H1 (cell line): Measurements from ENCODE around the gene HEXIM2. TPM values are rescaled to one million over a fixed set of nuclear protein-coding genes. Genes with fewer than 3 reads are reported as not detected.

Source experiments
- CTCF ChIA-PET: fragments of 300-600 bp; sonication (Branson Sonifier 250); formaldehyde crosslinking; loops from one replicate; lab custom pipeline; 2021; ENCODE audit not compliant: partially characterized antibody; lab: Charles Lee
- POLR2A ChIA-PET: fragments of 300-600 bp; sonication (Branson Sonifier 250); formaldehyde crosslinking; loops from one replicate; lab custom pipeline; 2021; ENCODE audit warnings: inconsistent platforms; ENCODE audit not compliant: partially characterized antibody; lab: Charles Lee
- DNase-seq, 2 experiments: peaks; one replicate each; pipeline versions ENCODE4 v3.0.0 to v3.0.0-alpha.2; 2010 to 2022; ENCODE audit warnings: low spot score in 2 of 2, low read depth in 1 of 2, mixed read lengths in 1 of 2
- FAIRE-seq: peaks from 2 replicates; lab custom pipeline; 2011; peaks lifted over from hg19 to GRCh38; lab: Jason Lieb, UNC
- H2AFZ ChIP-seq: 2 replicates; pipeline ENCODE4 v1.8.1; 2012; ENCODE audit warnings: low read length, inconsistent platforms
- H2AK5ac ChIP-seq: 2 replicates; pipeline ENCODE4 v1.6.1; 2013; ENCODE audit warnings: low read depth, low read length
- H2BK120ac ChIP-seq: replicated peaks from 2 replicates; pipeline ENCODE3; 2013; ENCODE audit warnings: low read depth, low read length, inconsistent platforms
- H2BK12ac ChIP-seq: 2 replicates; pipeline ENCODE4 v1.6.1; 2013; ENCODE audit warnings: low read depth, low read length
- H2BK15ac ChIP-seq: 2 replicates; pipeline ENCODE4 v1.6.1; 2013; ENCODE audit warnings: low read length
- H2BK20ac ChIP-seq: 2 replicates; pipeline ENCODE4 v1.6.1; 2013; ENCODE audit warnings: low read length
- H2BK5ac ChIP-seq: 2 replicates; pipeline ENCODE4 v1.6.1; 2013; ENCODE audit warnings: low read depth, low read length
- H3K14ac ChIP-seq: 2 replicates; pipeline ENCODE4 v1.6.1; 2013; ENCODE audit warnings: inconsistent platforms; ENCODE audit not compliant: insufficient read length
- H3K18ac ChIP-seq: 2 replicates; pipeline ENCODE4 v1.6.1; 2013; ENCODE audit warnings: low read length; ENCODE audit errors: extremely low read depth
- H3K23ac ChIP-seq: 2 replicates; pipeline ENCODE4 v1.6.1; 2013; ENCODE audit warnings: inconsistent platforms; ENCODE audit not compliant: insufficient read length
- H3K23me2 ChIP-seq: 2 replicates; pipeline ENCODE4 v1.6.1; 2013; ENCODE audit warnings: low read depth, low read length
- H3K27ac ChIP-seq: 2 replicates; pipeline ENCODE4 v1.6.1; 2011; ENCODE audit warnings: low read depth, low read length, inconsistent platforms
- H3K27me3 ChIP-seq, 4 experiments: replicated peaks in 1 of 4; 1 replicate in 1 of 4; 2 replicates in 3 of 4; pipeline versions ENCODE4 v1.6.1 to v1.8.1; 2011 to 2013; ENCODE audit warnings: low read length in 3 of 4, mild to moderate bottlenecking in 3 of 4, inconsistent platforms in 2 of 4, mixed read lengths in 2 of 4, moderate library complexity in 1 of 4; ENCODE audit not compliant: control insufficient read depth in 3 of 4, insufficient read depth in 3 of 4; ENCODE audit errors: extremely low read depth in 1 of 4
- H3K36me3 ChIP-seq, 4 experiments: 2 replicates each; pipeline versions ENCODE4 v1.6.1 to v1.8.1; 2011 to 2013; ENCODE audit warnings: mild to moderate bottlenecking in 4 of 4, low read length in 3 of 4, moderate library complexity in 2 of 4, control low read depth in 1 of 4, inconsistent platforms in 1 of 4; ENCODE audit not compliant: insufficient read depth in 4 of 4, control insufficient read depth in 2 of 4
- H3K4ac ChIP-seq: replicated peaks from 2 replicates; pipeline ENCODE3; 2013; ENCODE audit warnings: low read length, low read depth, mixed read lengths, inconsistent platforms; ENCODE audit not compliant: insufficient read length
- H3K4me1 ChIP-seq, 4 experiments: replicated peaks in 1 of 4; 1 replicate in 1 of 4; 2 replicates in 3 of 4; pipeline versions ENCODE4 v1.6.1 to v1.8.1; 2011 to 2013; ENCODE audit warnings: low read length in 3 of 4, inconsistent platforms in 2 of 4, mixed read lengths in 1 of 4; ENCODE audit not compliant: insufficient read depth in 4 of 4, control insufficient read depth in 3 of 4
- H3K4me2 ChIP-seq, 2 experiments: 2 replicates each; pipeline versions ENCODE4 v1.6.1 to v1.8.1; 2011 to 2013; ENCODE audit warnings: low read depth in 2 of 2, low read length in 2 of 2, control low read depth in 1 of 2, inconsistent platforms in 1 of 2, mild to moderate bottlenecking in 1 of 2; ENCODE audit not compliant: insufficient read depth in 1 of 2
- H3K4me3 ChIP-seq, 4 experiments: fragments of 200-600, 300-600 bp in 1 of 4; sonication (generic), shearing (Covaris generic), sonication (Bioruptor Twin) in 1 of 4; 2 replicates each; pipeline versions ENCODE4 v1.5.1 to v1.8.1; 2011 to 2016; ENCODE audit warnings: low read length in 4 of 4, low read depth in 3 of 4, control low read depth in 2 of 4, inconsistent platforms in 2 of 4, mild to moderate bottlenecking in 2 of 4, mixed read lengths in 1 of 4, moderate library complexity in 1 of 4; ENCODE audit not compliant: insufficient read depth in 2 of 4; ENCODE audit errors: extremely low read depth in 1 of 4
- H3K56ac ChIP-seq: replicated peaks from 2 replicates; pipeline ENCODE3; 2013; ENCODE audit warnings: low read depth, mild to moderate bottlenecking, mixed read lengths, low read length, inconsistent platforms; ENCODE audit not compliant: insufficient read length
- H3K79me1 ChIP-seq: 2 replicates; pipeline ENCODE4 v1.6.1; 2013; ENCODE audit warnings: low read depth, low read length, control low read depth
- H3K79me2 ChIP-seq, 2 experiments: 2 replicates each; pipeline versions ENCODE4 v1.6.1 to v1.8.1; 2012 to 2013; ENCODE audit warnings: low read length in 2 of 2, mild to moderate bottlenecking in 2 of 2, inconsistent platforms in 1 of 2; ENCODE audit not compliant: insufficient read depth in 2 of 2, control insufficient read depth in 1 of 2
- H3K9ac ChIP-seq, 4 experiments: replicated peaks in 1 of 4; 1 replicate in 1 of 4; 2 replicates in 3 of 4; pipeline versions ENCODE4 v1.6.1 to v1.8.1; 2011 to 2013; ENCODE audit warnings: low read depth in 3 of 4, low read length in 3 of 4, control low read depth in 2 of 4, mild to moderate bottlenecking in 2 of 4, moderate library complexity in 2 of 4, inconsistent platforms in 1 of 4; ENCODE audit errors: extremely low read depth in 1 of 4
- H3K9me3 ChIP-seq, 2 experiments: 2 replicates each; pipeline versions ENCODE4 v1.6.1 to v1.8.1; 2012 to 2013; ENCODE audit warnings: mild to moderate bottlenecking in 2 of 2, moderate library complexity in 2 of 2, control low read depth in 1 of 2, inconsistent platforms in 1 of 2, low read depth in 1 of 2, low read length in 1 of 2, mixed read lengths in 1 of 2; ENCODE audit not compliant: insufficient read depth in 2 of 2
- H4K20me1 ChIP-seq, 2 experiments: replicated peaks in 1 of 2; 2 replicates each; pipeline versions ENCODE3 to v1.8.1; 2011 to 2013; ENCODE audit warnings: inconsistent platforms in 2 of 2, low read length in 2 of 2, mild to moderate bottlenecking in 1 of 2; ENCODE audit not compliant: insufficient read depth in 2 of 2, control insufficient read depth in 1 of 2
- H4K5ac ChIP-seq: 2 replicates; pipeline ENCODE4 v1.6.1; 2013; ENCODE audit warnings: low read length, low read depth, mixed read lengths, inconsistent platforms; ENCODE audit not compliant: insufficient read length
- H4K8ac ChIP-seq: 2 replicates; pipeline ENCODE4 v1.8.0; 2013; ENCODE audit warnings: mild to moderate bottlenecking, moderate library complexity, low read length, inconsistent platforms; ENCODE audit not compliant: insufficient read depth; ENCODE audit errors: extremely low read depth
- H4K91ac ChIP-seq: replicated peaks from 2 replicates; pipeline ENCODE3; 2013; ENCODE audit warnings: low read length, mixed read lengths, inconsistent platforms; ENCODE audit not compliant: insufficient read length
- CBX8 ChIP-seq: fragments of 300-800, 300-1000 bp; sonication (generic); IDR thresholded peaks from 2 replicates; pipeline ENCODE4 v1.7.1; 2016; ENCODE audit warnings: low read depth, low read length, borderline replicate concordance
- CHD1 ChIP-seq: IDR thresholded peaks from 2 replicates; pipeline ENCODE4 v1.6.1; 2012; ENCODE audit warnings: low read depth, low read length, improper control_type of control experiment
- CHD2 ChIP-seq: IDR thresholded peaks from 2 replicates; pipeline ENCODE4 v1.6.1; 2012; ENCODE audit warnings: low read length, improper control_type of control experiment
- CREB1 ChIP-seq: IDR thresholded peaks from 2 replicates; pipeline ENCODE4 v1.6.1; 2012; ENCODE audit warnings: inconsistent platforms
- CTBP2 ChIP-seq: IDR thresholded peaks from 2 replicates; pipeline ENCODE4 v1.7.0; 2011; ENCODE audit warnings: borderline replicate concordance, mild to moderate bottlenecking, moderate library complexity, mixed read lengths, low read length; ENCODE audit not compliant: insufficient read depth, insufficient read length
- CTCF ChIP-seq, 3 experiments: IDR thresholded peaks; 1 replicate in 2 of 3; 2 replicates in 1 of 3; pipeline versions ENCODE4 v1.5.1 to v1.6.1; 2011; ENCODE audit warnings: low read length in 3 of 3, mild to moderate bottlenecking in 3 of 3, inconsistent platforms in 2 of 3, low read depth in 1 of 3, moderate library complexity in 1 of 3; ENCODE audit not compliant: insufficient read depth in 1 of 3; ENCODE audit errors: control extremely low read depth in 1 of 3
- EGR1 ChIP-seq: IDR thresholded peaks from 2 replicates; pipeline ENCODE4 v1.6.1; 2011; ENCODE audit warnings: low read depth, low read length, borderline replicate concordance
- EZH2 ChIP-seq: fragments of 200-600 bp; sonication (generic); IDR thresholded peaks from 2 replicates; pipeline ENCODE4 v1.7.1; 2012; ENCODE audit warnings: low read depth, mild to moderate bottlenecking, moderate library complexity, low read length, inconsistent platforms; ENCODE audit not compliant: severe bottlenecking
- MAFK ChIP-seq: IDR thresholded peaks from 2 replicates; pipeline ENCODE4 v1.6.1; 2012; ENCODE audit warnings: low read depth, mild to moderate bottlenecking, improper control_type of control experiment, low read length
- WGBS, 2 experiments: shearing (Covaris generic) in 1 of 2; methylation state at CpG; one replicate each; pipeline versions ENCODE4 v1.1.6 to v1.1.7; 2013 to 2015; ENCODE audit warnings: low lambda C conversion rate in 2 of 2, mixed read lengths in 2 of 2, inconsistent platforms in 1 of 2, low coverage in 1 of 2, missing lambda C conversion rate in 1 of 2; ENCODE audit not compliant: insufficient replicate concordance in 2 of 2, insufficient coverage in 1 of 2, insufficient read length in 1 of 2; ENCODE audit errors: extremely low coverage in 1 of 2, missing lambda C conversion rate in 1 of 2; 5-methylcytosine and 5-hydroxymethylcytosine counted together
- polyA plus RNA-seq, 7 experiments: library from polyadenylated mRNA; depleted of rRNA in 3 of 7; stranded (reverse) in 5 of 7; unstranded in 2 of 7; fragments of >200 nt in 5 of 7; fragments of 200-250 nt in 2 of 7; gene quantifications; 1 replicate in 5 of 7; 2 replicates in 1 of 7; 4 replicates in 1 of 7; pipeline versions ENCODE4 v1.2.1 to v1.2.3, GENCODE V29; 2011 to 2013; ENCODE audit warnings: missing spikeins in 2 of 7, mixed read lengths in 2 of 7
- total RNA-seq: library from RNA; stranded (reverse); fragmentation: NEBNext Ultra II Directional; extraction: Animal tissue kit (Norgen Biotek cat#: 25700); gene quantifications from 2 replicates; pipeline ENCODE4 v1.2.1, GENCODE V29; 2021

HEXIM2 gene
- total and polyA plus RNA-seq, 2 of the 8 experiments (the other 6 are each of a cell fraction or from before 2014, with no cell fraction given): 7.5 to 13.2 TPM

GRCh38 chr17:45114117-45114932 is 47.4 kb upstream of the HEXIM2 start:
- Histone ChIP-seq H4K20me1 (no peaks in the 10 kb centered on the region), H3K9ac (no peak overlapping the region), H3K56ac (no peak overlapping the region), H3K79me2 (no peaks in the 10 kb centered on the region), H4K91ac (no peak overlapping the region), H3K4me3 (no peak overlapping the region), H3K23ac (no peak overlapping the region), H4K8ac (peak overlapping the region; percentile 20; the same call in 1 of the 2 replicates), H2BK20ac (no peak overlapping the region), H2BK15ac (no peak overlapping the region), H3K23me2 (no peaks in the 10 kb centered on the region), H4K5ac (no peak overlapping the region), H3K36me3 (no peaks in the 10 kb centered on the region), H3K9me3 (no peaks in the 10 kb centered on the region), H3K18ac (no peak overlapping the region), H2BK12ac (peak overlapping the region; percentile 50; the same call in 1 of the 2 replicates), H3K4me1 (peaks cover 0 to 9% (median 4%) of the 10 kb centered on the region in 4 experiments; a peak in 3 of 7 replicates), H3K4ac (no peak overlapping the region), H2AK5ac (no peak overlapping the region), H3K4me2 (0 out of 4 replicates have a peak overlapping the region, but pooled peaks of 1 of the 2 experiments have one; percentile 19), H3K14ac (no peak overlapping the region), H3K27me3 (no peaks in the 10 kb centered on the region), H3K79me1 (no peaks in the 10 kb centered on the region), H2BK5ac (no peak overlapping the region), H2BK120ac (no peak overlapping the region), H2AFZ (no peak overlapping the region), H3K27ac (no peak overlapping the region)
- WGBS, 2 experiments: 83% methylated on average over 19 of the region's 19 CpGs; no CpG with 5 or more reads in 1 of the 2 experiments
- POLR2A ChIA-PET: interaction anchor here (1.1 to 2.1 kb wide), 4 partner anchors 9 to 57 kb away, joined by 3 to 8 read pairs (median 4); partner anchors contain the start of gene HEXIM1
- CTCF ChIA-PET: interaction anchor here (0.5 to 3.4 kb wide), 13 partner anchors 9 to 781 kb away, joined by 3 to 20 read pairs (median 4); partner anchors contain the start of genes ACBD4 and PLCD3
- FAIRE-seq (no peak), DNase-seq (no peak)
- TF ChIP-seq EZH2: no peak
- TF ChIP-seq CTBP2: no peak
- no peak for TF ChIP-seq CBX8
- TF ChIP-seq CTCF (IDR thresholded peaks at IDR 0.05; ENCODE audit: control extremely low read depth in 1 of 3, insufficient read depth in 1 of 3, low read depth in 1 of 3, low read length in 3 of 3): no peak
- TF ChIP-seq MAFK: no peak
- TF ChIP-seq CREB1: no peak
- no peak for TF ChIP-seq EGR1
- no peak for TF ChIP-seq CHD2
- no peak for TF ChIP-seq CHD1
